Activated naive CD8-positive, alpha-beta T cell treated with anti-CD3 and anti-CD28 coated beads, Interleukin-2, amount 10 ng/mL, durations not matched to agents 7 days and 5 days (primary cell): Measurements from ENCODE around the gene ADCY10. TPM values are rescaled to one million over a fixed set of nuclear protein-coding genes. Genes with fewer than 3 reads are reported as not detected.
A peak's percentile ranks its signal among the peaks of the same experiment; 100 is the strongest.
"Not testable (repeated sequence)": the region's sequence is repeated elsewhere in the genome, so short reads cannot be mapped to it uniquely, and the experiment has no call there.

ENCODE experiments used
- ATAC-seq: fragments of 150-1000 bp; cut with Tn5 transposase; one replicate; pipeline ENCODE4 v1.10.0; 2021; ENCODE audit warnings: low read depth, moderate library complexity
- POLR2A ChIA-PET: fragments of 350-600 bp; sonication (Branson Sonifier 250); formaldehyde crosslinking; loops from one replicate; lab custom pipeline; 2021; ENCODE audit warnings: antibody characterized with exemption; lab: Charles Lee
- DNase-seq: peaks from one replicate; pipeline ENCODE4 v3.0.0; 2021
- H3K27ac Mint-ChIP-seq: one replicate; pipeline ENCODE4 v1.8.0; 2022; ENCODE audit warnings: mild to moderate bottlenecking, mixed read lengths
- H3K27me3 Mint-ChIP-seq: one replicate; pipeline ENCODE4 v1.8.0; 2022; ENCODE audit warnings: mild to moderate bottlenecking, moderate library complexity, mixed read lengths
- H3K36me3 Mint-ChIP-seq: one replicate; pipeline ENCODE4 v1.8.0; 2021; ENCODE audit warnings: mild to moderate bottlenecking, mixed read lengths
- H3K4me1 Mint-ChIP-seq: one replicate; pipeline ENCODE4 v1.8.0; 2021; ENCODE audit warnings: mixed read lengths
- H3K4me3 Mint-ChIP-seq: one replicate; pipeline ENCODE4 v1.8.0; 2022; ENCODE audit warnings: mild to moderate bottlenecking, moderate library complexity, mixed read lengths
- H3K9me3 Mint-ChIP-seq: one replicate; pipeline ENCODE4 v1.8.0; 2021; ENCODE audit warnings: mixed read lengths
- total RNA-seq, 2 experiments: library from RNA; stranded (reverse); gene quantifications; one replicate each; pipeline ENCODE4 v1.2.3, GENCODE V29; 2021

Gene ADCY10
- total RNA-seq, 2 experiments from 2014 or later, result 0.20 to 0.42 TPM

GRCh38 chr1:167839009-167839408 is 74.9 kb downstream of the ADCY10 start:
- Mint-ChIP-seq H3K4me3 (no peak overlapping the region), H3K27me3 (peaks cover 6% of the 10 kb centered on the region), H3K4me1 (peaks cover 12% of the 10 kb centered on the region), H3K27ac (no peak overlapping the region), H3K36me3 (peaks cover 3% of the 10 kb centered on the region), H3K9me3 (no peaks in the 10 kb centered on the region)
- no peak for ATAC-seq
- no peak for DNase-seq
- POLR2A ChIA-PET, result no interaction called here

GRCh38 chr1:167837326-167837725 is 76.6 kb downstream of the ADCY10 start:
- peak; percentile 88 for ATAC-seq
- Mint-ChIP-seq H3K36me3 (peaks cover 3% of the 10 kb centered on the region), H3K4me1 (peaks cover 12% of the 10 kb centered on the region), H3K4me3 (peak overlapping the region; percentile 55), H3K27ac (no peak overlapping the region), H3K9me3 (no peaks in the 10 kb centered on the region), H3K27me3 (peaks cover 6% of the 10 kb centered on the region)
- DNase-seq, result no peak
- POLR2A ChIA-PET, result no interaction called here

- Mint-ChIP-seq H3K36me3 (peaks cover 3% of the 10 kb centered on the region), H3K27ac (no peak overlapping the region), H3K9me3 (no peaks in the 10 kb centered on the region), H3K4me3 (no peak overlapping the region), H3K4me1 (peaks cover 12% of the 10 kb centered on the region), H3K27me3 (peaks cover 6% of the 10 kb centered on the region)
- no peak for ATAC-seq
- POLR2A ChIA-PET, result no interaction called here
- DNase-seq, result no peak
These were observed 77.7 kb downstream of the ADCY10 start for GRCh38 chr1:167836197-167836596.

GRCh38 chr1:167833904-167834303 is 80.0 kb downstream of the ADCY10 start:
- Mint-ChIP-seq H3K4me1 (peaks cover 12% of the 10 kb centered on the region), H3K36me3 (peaks cover 3% of the 10 kb centered on the region), H3K9me3 (no peaks in the 10 kb centered on the region), H3K4me3 (no peak overlapping the region), H3K27ac (no peak overlapping the region), H3K27me3 (peaks cover 2% of the 10 kb centered on the region)
- DNase-seq, result no peak
- no peak for ATAC-seq
- POLR2A ChIA-PET, result no interaction called here

- no peak overlapping the region for H3K4me3 Mint-ChIP-seq
- peaks cover 3% of the 10 kb centered on the region for H3K36me3 Mint-ChIP-seq
- no peaks in the 10 kb centered on the region for H3K27me3 Mint-ChIP-seq
- no peak overlapping the region for H3K27ac Mint-ChIP-seq
- POLR2A ChIA-PET, result no interaction called here
- ATAC-seq, result no peak
- no peak for DNase-seq
- H3K9me3 Mint-ChIP-seq, result no peaks in the 10 kb centered on the region
- peaks cover 12% of the 10 kb centered on the region for H3K4me1 Mint-ChIP-seq
These were observed 81.2 kb downstream of the ADCY10 start for GRCh38 chr1:167832693-167833092.

GRCh38 chr1:167830668-167831067 is 83.3 kb downstream of the ADCY10 start:
- not testable (repeated sequence) for H3K9me3 Mint-ChIP-seq, DNase-seq

GRCh38 chr1:167829868-167830267 is 84.1 kb downstream of the ADCY10 start:
- H3K4me1 Mint-ChIP-seq, result peaks cover 3% of the 10 kb centered on the region
- H3K27me3 Mint-ChIP-seq, result peaks cover 2% of the 10 kb centered on the region
- H3K36me3 Mint-ChIP-seq, result peaks cover 3% of the 10 kb centered on the region
- DNase-seq, result no peak
- no peak overlapping the region for H3K4me3 Mint-ChIP-seq
- POLR2A ChIA-PET, result no interaction called here
- H3K9me3 Mint-ChIP-seq, result no peaks in the 10 kb centered on the region
- H3K27ac Mint-ChIP-seq, result no peak overlapping the region
- no peak for ATAC-seq

More at GRCh38 chr1:167830668-167831067, 83.3 kb downstream of the ADCY10 start:
- H3K4me3 Mint-ChIP-seq, POLR2A ChIA-PET, H3K27me3 Mint-ChIP-seq, ATAC-seq, H3K4me1 Mint-ChIP-seq, H3K36me3 Mint-ChIP-seq, H3K27ac Mint-ChIP-seq: not testable (repeated sequence)

- H3K4me1 Mint-ChIP-seq, result peaks cover 8% of the 10 kb centered on the region
- DNase-seq, result no peak
- no peak overlapping the region for H3K4me3 Mint-ChIP-seq
- H3K27ac Mint-ChIP-seq, result no peak overlapping the region
- POLR2A ChIA-PET, result no interaction called here
- H3K9me3 Mint-ChIP-seq, result no peaks in the 10 kb centered on the region
- H3K36me3 Mint-ChIP-seq, result no peaks in the 10 kb centered on the region
- no peak for ATAC-seq
- peaks cover 15% of the 10 kb centered on the region for H3K27me3 Mint-ChIP-seq
These were observed 87.8 kb downstream of the ADCY10 start for GRCh38 chr1:167826127-167826526.

GRCh38 chr1:167825419-167826079 is 88.4 kb downstream of the ADCY10 start:
- POLR2A ChIA-PET, result no interaction called here

GRCh38 chr1:167824163-167824794 is 89.7 kb downstream of the ADCY10 start:
- Mint-ChIP-seq H3K36me3 (peaks cover 3% of the 10 kb centered on the region), H3K9me3 (no peaks in the 10 kb centered on the region), H3K4me1 (peaks cover 13% of the 10 kb centered on the region), H3K27ac (no peak overlapping the region), H3K4me3 (no peak overlapping the region), H3K27me3 (peaks cover 17% of the 10 kb centered on the region)
- ATAC-seq (no peak), DNase-seq (no peak)
- POLR2A ChIA-PET, result no interaction called here

More at GRCh38 chr1:167825419-167826079, 88.4 kb downstream of the ADCY10 start:
- peaks cover 8% of the 10 kb centered on the region for H3K4me1 Mint-ChIP-seq
- peaks cover 15% of the 10 kb centered on the region for H3K27me3 Mint-ChIP-seq
- no peak overlapping the region for H3K27ac Mint-ChIP-seq
- H3K4me3 Mint-ChIP-seq, result no peak overlapping the region
- H3K36me3 Mint-ChIP-seq, result no peaks in the 10 kb centered on the region
- DNase-seq (no peak), ATAC-seq (no peak)
- no peaks in the 10 kb centered on the region for H3K9me3 Mint-ChIP-seq

- peaks cover 13% of the 10 kb centered on the region for H3K4me1 Mint-ChIP-seq
- peaks cover 3% of the 10 kb centered on the region for H3K36me3 Mint-ChIP-seq
- H3K27ac Mint-ChIP-seq, result no peak overlapping the region
- no peak overlapping the region for H3K4me3 Mint-ChIP-seq
- H3K27me3 Mint-ChIP-seq, result peaks cover 17% of the 10 kb centered on the region
- no peak for ATAC-seq
- POLR2A ChIA-PET, result no interaction called here
- DNase-seq, result no peak
- no peaks in the 10 kb centered on the region for H3K9me3 Mint-ChIP-seq
These were observed 91.8 kb downstream of the ADCY10 start for GRCh38 chr1:167821969-167822685.

- Mint-ChIP-seq H3K4me1 (peaks cover 13% of the 10 kb centered on the region), H3K4me3 (no peak overlapping the region), H3K27ac (no peak overlapping the region), H3K9me3 (no peaks in the 10 kb centered on the region), H3K27me3 (peaks cover 17% of the 10 kb centered on the region), H3K36me3 (peaks cover 3% of the 10 kb centered on the region)
- DNase-seq (no peak), ATAC-seq (no peak)
- POLR2A ChIA-PET, result no interaction called here
These were observed 92.6 kb downstream of the ADCY10 start for GRCh38 chr1:167821356-167821685.

GRCh38 chr1:167820684-167821355 is 93.1 kb downstream of the ADCY10 start:
- peaks cover 13% of the 10 kb centered on the region for H3K4me1 Mint-ChIP-seq
- H3K9me3 Mint-ChIP-seq, result peaks cover 1% of the 10 kb centered on the region
- POLR2A ChIA-PET, result no interaction called here
- H3K27ac Mint-ChIP-seq, result no peak overlapping the region
- H3K4me3 Mint-ChIP-seq, result no peak overlapping the region
- no peak for DNase-seq
- peaks cover 15% of the 10 kb centered on the region for H3K27me3 Mint-ChIP-seq
- ATAC-seq, result no peak
- peaks cover 3% of the 10 kb centered on the region for H3K36me3 Mint-ChIP-seq
